ENCODE results near the gene PWP2. TPM values are rescaled to one million over a fixed set of nuclear protein-coding genes. Genes with fewer than 3 reads are reported as not detected.

The PWP2 gene
- total RNA-seq, 1 donor from 2014 or later, result 10.9 TPM

- H3K27ac ChIP-seq, result no peak overlapping the region
- TF ChIP-seq CTCF (IDR thresholded peaks at IDR 0.05), result no peak
- H3K36me3 ChIP-seq, result peaks cover 86% of the 10 kb centered on the region
- no peaks in the 10 kb centered on the region for H3K4me1 ChIP-seq
- H3K9me3 ChIP-seq, result no peaks in the 10 kb centered on the region
- DNase-seq (no peak), ATAC-seq (no peak)
- no peaks in the 10 kb centered on the region for H3K27me3 ChIP-seq (ENCODE audit: low read depth)
- no peak overlapping the region for H3K4me3 ChIP-seq
- intact Hi-C loops (cut with DNase I), result no loop called here
Observed at GRCh38 chr21:44070391-44070790, 36.8 kb upstream of the PWP2 start.

- no peak for ATAC-seq
- Histone ChIP-seq H3K4me1 (no peaks in the 10 kb centered on the region), H3K36me3 (peaks cover 93% of the 10 kb centered on the region), H3K27me3 (ENCODE audit: low read depth) (no peaks in the 10 kb centered on the region), H3K4me3 (no peak overlapping the region), H3K9me3 (no peaks in the 10 kb centered on the region), H3K27ac (no peak overlapping the region)
- TF ChIP-seq CTCF (IDR thresholded peaks at IDR 0.05), result no peak
- intact Hi-C loops (cut with DNase I), result no loop called here
- no peak for DNase-seq
Observed at GRCh38 chr21:44071359-44072104, 35.7 kb upstream of the PWP2 start.

DNA sequence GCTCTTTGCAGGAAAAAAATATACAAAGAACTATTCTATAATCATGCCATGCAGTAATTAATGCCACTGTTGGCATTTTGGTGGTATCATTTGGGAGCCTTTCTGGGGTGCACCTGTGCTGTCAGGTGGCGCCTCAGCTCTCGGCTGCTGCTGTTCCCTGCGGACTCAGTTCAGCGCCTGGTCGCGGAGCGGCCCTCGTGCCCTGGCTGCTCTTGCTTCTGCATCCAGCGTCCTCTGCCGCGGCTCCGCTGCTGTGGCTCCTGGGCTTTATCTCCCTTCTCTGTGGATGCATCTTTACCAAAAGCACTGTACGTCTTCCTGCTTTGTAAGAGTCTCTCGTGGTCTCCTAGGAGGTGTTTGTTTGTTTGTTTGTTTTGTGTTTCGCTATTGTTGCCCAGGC lies 35.1 kb upstream of the PWP2 start:
- TF ChIP-seq CTCF (IDR thresholded peaks at IDR 0.05), result no peak
- H3K9me3 ChIP-seq, result no peaks in the 10 kb centered on the region
- ATAC-seq (no peak), DNase-seq (no peak)
- no peaks in the 10 kb centered on the region for H3K27me3 ChIP-seq (ENCODE audit: low read depth)
- intact Hi-C loops (cut with DNase I), result no loop called here
- H3K36me3 ChIP-seq, result peaks cover 93% of the 10 kb centered on the region
- H3K4me3 ChIP-seq, result no peak overlapping the region
- H3K4me1 ChIP-seq, result no peaks in the 10 kb centered on the region
- no peak overlapping the region for H3K27ac ChIP-seq

- DNase-seq (no peak), ATAC-seq (no peak)
- no peak overlapping the region for H3K4me3 ChIP-seq
- no peaks in the 10 kb centered on the region for H3K27me3 ChIP-seq (ENCODE audit: low read depth)
- H3K36me3 ChIP-seq, result peaks cover 99% of the 10 kb centered on the region
- intact Hi-C loops (cut with DNase I), result no loop called here
- H3K9me3 ChIP-seq, result no peaks in the 10 kb centered on the region
- H3K27ac ChIP-seq, result no peak overlapping the region
- TF ChIP-seq CTCF (IDR thresholded peaks at IDR 0.05), result no peak
- no peaks in the 10 kb centered on the region for H3K4me1 ChIP-seq
Observed at GRCh38 chr21:44074315-44074958, 32.8 kb upstream of the PWP2 start.

- no peak for TF ChIP-seq CTCF (IDR thresholded peaks at IDR 0.05)
- Histone ChIP-seq H3K27ac (no peak overlapping the region), H3K4me3 (no peak overlapping the region), H3K27me3 (ENCODE audit: low read depth) (no peaks in the 10 kb centered on the region), H3K9me3 (no peaks in the 10 kb centered on the region), H3K4me1 (no peaks in the 10 kb centered on the region), H3K36me3 (peaks cover 99% of the 10 kb centered on the region)
- intact Hi-C loops (cut with DNase I), result no loop called here
- ATAC-seq, result no peak
- DNase-seq, result no peak
Observed at GRCh38 chr21:44076316-44076715, 30.9 kb upstream of the PWP2 start.

All from lower lobe of right lung (tissue), 2 donors.